AG04449 (cell line): ENCODE data around the gene PRR15.

ENCODE experiments used
- CTCF ChIA-PET: fragments of 350-600 bp; formaldehyde crosslinking; extraction: SDS; loops from one replicate; lab custom pipeline; 2021; ENCODE audit warnings: antibody characterized with exemption; lab: Yijun Ruan, JAX
- POLR2A ChIA-PET: fragments of 400-600, 350-600 bp; formaldehyde crosslinking; extraction: SDS; loops from one replicate; lab custom pipeline; 2020; ENCODE audit warnings: antibody characterized with exemption, inconsistent platforms; lab: Yijun Ruan, JAX
- DNase-seq: peaks from one replicate; pipeline ENCODE4 v3.0.0-alpha.2; 2010; ENCODE audit warnings: low read depth, low spot score
- H3K4me3 ChIP-seq: 2 replicates; pipeline ENCODE4 v1.5.1; 2011; ENCODE audit warnings: low read depth, mild to moderate bottlenecking, control low read depth, low read length
- CTCF ChIP-seq: IDR thresholded peaks from one replicate; pipeline ENCODE4 v1.5.1; 2011; ENCODE audit warnings: mild to moderate bottlenecking, moderate library complexity, low read length, control low read depth, inconsistent platforms; ENCODE audit not compliant: insufficient read depth; ENCODE audit errors: missing control alignments

The PRR15 gene

GRCh38 chr7:29565634-29565981 is 2.0 kb downstream of the PRR15 start:
- DNase-seq, result no peak
- no peak for TF ChIP-seq CTCF
- CTCF ChIA-PET, result interaction anchor here (1.4 kb wide), 1 partner anchor 12 kb away, joined by 3 read pairs; no protein-coding TSS in a partner anchor
- no peak overlapping the region; the same call in 1 of the 2 replicates for H3K4me3 ChIP-seq
- POLR2A ChIA-PET, result no interaction called here

DNA sequence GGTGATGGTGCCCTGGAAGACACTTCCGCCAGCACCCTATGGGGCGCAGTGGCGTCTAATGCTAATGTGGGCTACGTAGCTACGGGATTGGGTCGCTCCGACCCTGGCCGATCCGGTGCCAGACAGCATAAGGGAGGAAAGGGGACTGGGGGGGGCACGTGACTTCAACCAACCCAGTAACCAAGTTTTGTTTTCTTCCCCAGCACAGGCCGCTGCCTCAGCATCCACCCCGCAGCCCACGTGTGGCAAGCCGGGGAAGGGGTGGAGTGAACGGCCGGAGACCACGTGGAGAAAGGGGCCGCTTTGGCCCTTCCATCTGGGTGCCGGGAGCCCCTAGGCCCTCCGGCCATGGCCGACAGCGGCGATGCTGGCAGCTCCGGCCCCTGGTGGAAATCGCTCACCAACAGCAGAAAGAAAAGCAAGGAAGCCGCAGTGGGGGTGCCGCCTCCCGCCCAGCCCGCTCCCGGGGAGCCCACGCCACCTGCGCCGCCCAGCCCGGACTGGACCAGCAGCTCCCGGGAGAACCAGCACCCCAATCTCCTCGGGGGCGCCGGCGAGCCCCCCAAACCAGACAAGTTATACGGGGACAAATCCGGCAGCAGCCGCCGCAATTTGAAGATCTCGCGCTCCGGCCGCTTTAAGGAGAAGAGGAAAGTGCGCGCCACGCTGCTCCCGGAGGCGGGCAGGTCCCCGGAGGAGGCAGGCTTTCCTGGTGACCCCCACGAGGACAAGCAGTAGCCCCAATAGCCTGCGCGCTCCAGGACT is 2.5 kb downstream of the PRR15 start:
- CTCF ChIA-PET, result interaction anchor here (1.4 kb wide), 1 partner anchor 12 kb away, joined by 3 read pairs; no protein-coding TSS in a partner anchor
- DNase-seq, result no peak
- POLR2A ChIA-PET, result no interaction called here
- no peak for TF ChIP-seq CTCF
- H3K4me3 ChIP-seq, result peak overlapping the region; percentile 42

- DNase-seq, result no peak
- H3K4me3 ChIP-seq, result no peak overlapping the region
- TF ChIP-seq CTCF, result no peak
- ChIA-PET CTCF (no interaction called here), POLR2A (no interaction called here)
Observed at GRCh38 chr7:29567174-29567573, 3.5 kb downstream of the PRR15 start.

GRCh38 chr7:29569648-29570047 is 6.0 kb downstream of the PRR15 start:
- no peak for DNase-seq
- ChIA-PET POLR2A (no interaction called here), CTCF (no interaction called here)
- no peak for TF ChIP-seq CTCF
- H3K4me3 ChIP-seq, result no peak overlapping the region

DNA sequence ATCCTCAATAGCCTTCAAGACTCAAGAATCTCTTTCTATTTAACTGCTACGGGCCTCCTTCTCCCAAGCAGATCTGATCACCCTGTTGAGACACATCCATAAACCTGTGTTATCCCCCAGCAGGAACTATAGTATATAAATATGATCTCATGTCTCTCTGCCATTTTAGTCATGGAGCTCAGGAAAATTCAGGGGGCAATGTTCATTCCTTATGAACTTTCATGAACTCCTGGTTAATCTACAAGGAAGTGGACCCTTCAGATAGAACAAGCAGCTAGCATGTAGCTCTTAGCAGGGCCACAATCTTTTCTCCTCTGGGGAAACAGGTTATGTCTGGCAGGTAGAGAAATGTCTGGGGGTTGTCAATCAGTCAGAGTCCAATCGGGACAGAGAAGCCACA is 8.9 kb downstream of the PRR15 start:
- TF ChIP-seq CTCF, result no peak
- no peak overlapping the region for H3K4me3 ChIP-seq
- CTCF ChIA-PET, result no interaction called here
- no peak for DNase-seq
- POLR2A ChIA-PET, result no interaction called here

DNA sequence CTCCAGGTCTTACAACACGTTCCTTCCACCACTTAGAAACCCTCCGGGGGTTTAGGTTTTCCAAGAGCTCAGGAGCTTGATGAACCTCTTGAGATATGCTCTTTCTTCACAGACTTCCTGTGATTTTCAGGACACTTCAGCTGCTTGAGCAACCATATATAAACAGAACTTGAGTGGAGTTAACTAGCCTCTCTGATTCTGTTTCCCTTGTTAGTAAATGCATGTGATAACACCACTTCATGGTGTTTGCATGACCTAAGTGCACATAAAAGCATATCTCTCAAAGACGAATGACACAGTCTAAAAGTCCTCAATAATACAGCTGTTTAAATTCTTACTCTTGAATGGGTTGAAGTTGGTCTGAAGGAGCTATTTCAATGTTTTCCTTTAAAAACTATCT is 9.9 kb downstream of the PRR15 start:
- ChIA-PET POLR2A (no interaction called here), CTCF (no interaction called here)
- DNase-seq, result no peak
- TF ChIP-seq CTCF, result no peak
- H3K4me3 ChIP-seq, result no peak overlapping the region
